Stimulated activated naive CD8-positive, alpha-beta T cell treated with anti-CD3 and anti-CD28 coated beads, Interleukin-15, Interleukin-2, amounts not matched to agents 100 U/mL and 50 U/mL, for 24 hours (primary cell): ENCODE measurements around the gene CTDSPL.

Experiments
- ATAC-seq: fragments of 150-1000 bp; cut with Tn5 transposase; one replicate; pipeline ENCODE4 v1.10.0; 2021
- DNase-seq: peaks from one replicate; pipeline ENCODE4 v3.0.0; 2021

The CTDSPL gene

GRCh38 chr3:37853691-37854413 lies 7.8 kb upstream of the CTDSPL start:
- no peak for DNase-seq
- no peak for ATAC-seq

GRCh38 chr3:37855363-37855970 lies 6.2 kb upstream of the CTDSPL start:
- ATAC-seq (no peak), DNase-seq (peak; percentile 87)

GRCh38 chr3:37856381-37856780 lies 5.3 kb upstream of the CTDSPL start:
- ATAC-seq = no peak

GRCh38 chr3:37858742-37859141 lies 2.9 kb upstream of the CTDSPL start:
- ATAC-seq (no peak), DNase-seq (no peak)

More at GRCh38 chr3:37856381-37856780, 5.3 kb upstream of the CTDSPL start:
- no peak for DNase-seq

GRCh38 chr3:37859354-37859753 lies 2.3 kb upstream of the CTDSPL start:
- no peak for ATAC-seq
- DNase-seq = no peak

- ATAC-seq (no peak), DNase-seq (no peak)
Measured at GRCh38 chr3:37859908-37860199, 1.8 kb upstream of the CTDSPL start.

- DNase-seq (peak; percentile 51), ATAC-seq (no peak)
Measured at GRCh38 chr3:37862219-37862902, 681 bp downstream of the CTDSPL start.

GRCh38 chr3:37862903-37863815 lies 1.5 kb downstream of the CTDSPL start:
- no peak for DNase-seq

GRCh38 chr3:37863949-37864822 lies 2.5 kb downstream of the CTDSPL start:
- DNase-seq (no peak), ATAC-seq (no peak)

More at GRCh38 chr3:37862903-37863815, 1.5 kb downstream of the CTDSPL start:
- no peak for ATAC-seq

- ATAC-seq = no peak
Measured at GRCh38 chr3:37864904-37865303, 3.2 kb downstream of the CTDSPL start.

GRCh38 chr3:37867144-37867543 lies 5.5 kb downstream of the CTDSPL start:
- DNase-seq = no peak
- no peak for ATAC-seq

More at GRCh38 chr3:37864904-37865303, 3.2 kb downstream of the CTDSPL start:
- DNase-seq = no peak

GRCh38 chr3:37871858-37872257 lies 10.2 kb downstream of the CTDSPL start:
- no peak for ATAC-seq
- no peak for DNase-seq

GRCh38 chr3:37872413-37873160 lies 10.9 kb downstream of the CTDSPL start:
- ATAC-seq (no peak), DNase-seq (no peak)

GRCh38 chr3:37876279-37876678 lies 14.6 kb downstream of the CTDSPL start:
- ATAC-seq = no peak
- DNase-seq = no peak

- DNase-seq (no peak), ATAC-seq (no peak)
Measured at GRCh38 chr3:37882711-37883110, 21.0 kb downstream of the CTDSPL start.

- DNase-seq (no peak), ATAC-seq (no peak)
Measured at GRCh38 chr3:37885814-37886213, 24.1 kb downstream of the CTDSPL start.

GRCh38 chr3:37886395-37886794 lies 24.7 kb downstream of the CTDSPL start:
- no peak for DNase-seq
- ATAC-seq = no peak

GRCh38 chr3:37887062-37887461 lies 25.4 kb downstream of the CTDSPL start:
- no peak for DNase-seq
- no peak for ATAC-seq

- no peak for DNase-seq
Measured at GRCh38 chr3:37887824-37888223, 26.1 kb downstream of the CTDSPL start.

GRCh38 chr3:37888421-37888820 lies 26.7 kb downstream of the CTDSPL start:
- ATAC-seq (no peak), DNase-seq (no peak)

More at GRCh38 chr3:37887824-37888223, 26.1 kb downstream of the CTDSPL start:
- no peak for ATAC-seq

GRCh38 chr3:37890522-37890921 lies 28.8 kb downstream of the CTDSPL start:
- ATAC-seq (no peak), DNase-seq (no peak)
